ENCODE results near the gene NUDT6.
"Not testable (repeated sequence)": the region's sequence is repeated elsewhere in the genome, so short reads cannot be mapped to it uniquely, and the experiment has no call there.

NUDT6 gene

DNA sequence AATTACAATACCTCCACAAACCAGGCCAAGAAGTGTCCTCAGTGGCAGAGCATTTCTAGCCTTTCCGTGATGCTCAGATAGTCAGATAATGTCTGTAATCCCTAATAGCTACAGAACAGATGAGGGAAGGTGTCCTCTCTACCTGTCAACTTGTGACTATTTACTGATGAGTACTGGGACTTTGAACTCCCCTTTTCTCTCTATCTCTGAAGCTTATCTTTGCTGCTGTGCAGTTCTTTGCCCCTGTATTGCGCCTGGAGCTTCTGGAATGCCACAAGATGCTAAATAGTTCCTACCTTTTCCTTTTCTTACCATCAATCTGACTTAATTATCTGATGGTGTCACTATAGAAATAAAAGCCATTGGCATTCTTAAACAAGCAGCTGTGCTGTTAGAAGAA, 65.2 kb downstream of the NUDT6 start:
- no peak for TF ChIP-seq JUND (IDR thresholded peaks at IDR 0.05; ENCODE audit: low read depth)
- in situ Hi-C loops (cut with HindIII; ENCODE audit: low pct_unique_long_range_greater_than_20kb, low sequenced_read_pairs), result no loop called here

DNA sequence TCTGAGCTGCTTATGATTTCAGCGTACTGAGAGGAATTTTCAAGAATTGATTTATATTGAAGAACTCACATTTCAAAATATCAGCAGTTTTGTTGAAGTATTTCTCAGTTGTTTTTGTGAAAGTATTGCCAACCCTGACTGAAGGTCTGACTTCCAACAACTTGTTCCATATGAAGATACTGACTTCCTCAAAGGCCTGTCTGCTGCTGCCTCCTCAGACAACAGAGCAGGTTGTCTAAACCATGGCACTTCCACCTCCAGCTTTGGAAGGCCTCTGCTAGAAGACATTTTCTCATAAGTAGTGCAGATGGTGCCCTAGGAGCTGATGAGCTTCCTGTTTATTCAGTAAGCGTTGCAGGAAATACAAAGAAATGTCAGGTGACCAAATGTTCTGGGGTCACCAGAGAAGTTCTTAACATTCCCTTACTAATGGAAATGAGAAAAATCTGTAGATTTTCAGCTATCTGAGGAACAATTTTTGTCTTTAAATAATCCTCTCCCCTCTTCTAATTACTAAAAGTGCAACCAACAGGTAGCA, 67.0 kb downstream of the NUDT6 start:
- no peak for DNase-seq (ENCODE audit: low read depth in 1 of 2, low spot score in 1 of 2)
- no peak for TF ChIP-seq JUND (IDR thresholded peaks at IDR 0.05; ENCODE audit: low read depth)
- in situ Hi-C loops (cut with HindIII; ENCODE audit: low pct_unique_long_range_greater_than_20kb, low sequenced_read_pairs), result no loop called here

More for the DNA sequence above, 65.2 kb downstream of the NUDT6 start:
- DNase-seq (ENCODE audit: low read depth in 1 of 2, low spot score in 1 of 2), result no peak

DNA sequence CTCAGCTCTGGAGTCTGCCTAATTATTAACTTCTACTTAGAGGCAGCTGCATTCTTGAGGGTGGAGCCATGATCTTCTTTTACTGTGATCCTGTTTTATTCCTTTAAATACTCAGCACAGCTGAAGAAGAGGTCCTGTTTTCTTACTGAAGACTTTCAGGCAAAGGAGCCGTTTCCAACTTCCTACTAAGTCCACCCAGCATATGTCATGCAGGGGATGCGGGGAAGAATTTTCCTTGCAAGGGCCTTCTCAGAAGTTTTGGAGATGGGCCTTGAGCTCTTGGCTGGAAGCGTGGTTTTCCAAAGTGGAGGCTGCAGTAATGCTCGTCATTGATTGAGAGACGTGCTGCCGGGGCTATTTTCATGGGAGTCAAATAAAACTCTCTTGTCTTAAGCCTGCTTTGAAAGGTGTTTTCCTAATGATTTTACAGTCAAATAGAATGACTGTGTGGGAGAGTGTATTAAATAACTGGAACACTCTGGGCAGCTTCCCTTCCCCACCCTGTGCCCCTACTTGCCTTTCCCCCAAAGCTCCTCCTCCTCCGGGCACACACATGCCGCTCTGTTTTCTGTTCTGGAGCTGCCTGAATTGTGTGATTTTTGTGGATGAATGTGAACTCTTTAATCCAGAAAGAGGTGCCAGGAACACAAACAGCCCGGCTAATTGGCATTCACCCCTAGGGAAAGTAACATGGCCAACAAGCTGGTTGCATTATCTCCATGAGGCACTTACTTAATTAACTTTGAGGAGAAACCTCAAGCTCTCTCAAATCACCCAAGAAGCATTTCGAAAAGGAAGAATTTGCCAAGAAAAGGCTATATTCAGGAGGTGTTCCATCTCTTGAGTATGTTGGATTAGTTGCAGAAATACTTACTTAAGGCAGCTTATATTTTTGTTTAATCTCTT, 67.7 kb downstream of the NUDT6 start:
- no peak for DNase-seq (ENCODE audit: low read depth in 1 of 2, low spot score in 1 of 2)
- no peak for TF ChIP-seq JUND (IDR thresholded peaks at IDR 0.05; ENCODE audit: low read depth)
- in situ Hi-C loops (cut with HindIII; ENCODE audit: low pct_unique_long_range_greater_than_20kb, low sequenced_read_pairs), result no loop called here

DNA sequence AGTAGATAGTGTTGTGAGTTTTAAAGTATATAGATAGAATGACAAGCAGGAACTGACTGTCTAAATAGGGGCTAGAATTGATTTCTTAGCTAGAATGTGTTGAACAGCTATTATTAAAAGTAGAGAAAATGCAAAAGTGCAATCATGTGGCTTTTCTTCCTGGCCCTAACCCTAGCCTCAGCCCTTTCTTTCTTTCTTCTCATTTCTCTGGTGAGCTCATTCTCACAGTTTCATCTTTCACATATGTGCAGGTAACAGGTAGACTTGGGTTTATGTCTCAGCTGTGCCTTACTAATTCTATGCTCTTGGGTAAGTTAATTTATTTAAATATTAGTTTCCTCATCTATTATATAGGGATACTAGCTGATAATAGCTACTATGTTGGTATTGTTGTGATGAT, 70.8 kb downstream of the NUDT6 start:
- no peak for TF ChIP-seq JUND (IDR thresholded peaks at IDR 0.05; ENCODE audit: low read depth)

DNA sequence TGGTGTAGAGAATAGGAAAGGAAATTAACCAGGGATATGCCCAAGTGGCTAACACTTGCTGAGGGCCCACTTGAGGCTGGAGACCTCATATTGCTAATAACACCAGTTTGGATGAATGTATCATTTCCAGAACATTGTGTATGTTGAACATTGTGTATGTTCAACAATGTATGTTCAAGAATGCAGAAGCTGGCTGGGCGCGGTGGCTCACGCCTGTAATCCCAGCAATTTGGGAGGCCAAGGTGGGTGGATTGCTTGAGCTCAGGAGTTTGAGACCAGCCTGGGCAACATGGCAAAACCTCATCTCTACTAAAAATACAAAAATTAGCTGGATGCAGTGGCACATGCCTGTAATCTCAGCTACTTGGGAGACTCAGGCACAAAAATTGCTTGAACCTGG, 72.6 kb downstream of the NUDT6 start:
- DNase-seq (ENCODE audit: low read depth in 1 of 2, low spot score in 1 of 2); in situ Hi-C loops (cut with HindIII; ENCODE audit: low pct_unique_long_range_greater_than_20kb, low sequenced_read_pairs): not testable (repeated sequence)

More for the DNA sequence above, 70.8 kb downstream of the NUDT6 start:
- in situ Hi-C loops (cut with HindIII; ENCODE audit: low pct_unique_long_range_greater_than_20kb, low sequenced_read_pairs), result no loop called here
- DNase-seq (ENCODE audit: low read depth in 1 of 2, low spot score in 1 of 2), result no peak

DNA sequence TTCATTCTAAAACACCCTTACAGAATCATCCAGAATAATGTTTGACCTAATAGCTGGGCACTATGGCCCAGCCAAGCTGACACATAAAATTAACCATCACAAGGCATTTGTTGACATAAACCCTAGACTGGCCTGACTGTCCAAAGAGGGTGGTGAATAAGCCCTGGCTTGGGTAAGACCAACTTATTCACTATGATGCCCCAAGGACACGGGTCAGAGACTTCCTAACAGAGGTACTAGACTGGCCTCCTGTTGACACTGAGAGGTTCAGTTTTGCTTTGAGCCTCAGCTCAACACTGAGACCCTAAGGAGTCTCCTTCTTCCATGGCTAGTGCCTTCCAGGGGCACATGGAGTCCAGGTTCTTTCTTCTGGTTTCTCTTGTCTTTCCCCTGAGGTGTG, 74.5 kb downstream of the NUDT6 start:
- TF ChIP-seq JUND (IDR thresholded peaks at IDR 0.05; ENCODE audit: low read depth), result no peak
- in situ Hi-C loops (cut with HindIII; ENCODE audit: low pct_unique_long_range_greater_than_20kb, low sequenced_read_pairs), result no loop called here

DNA sequence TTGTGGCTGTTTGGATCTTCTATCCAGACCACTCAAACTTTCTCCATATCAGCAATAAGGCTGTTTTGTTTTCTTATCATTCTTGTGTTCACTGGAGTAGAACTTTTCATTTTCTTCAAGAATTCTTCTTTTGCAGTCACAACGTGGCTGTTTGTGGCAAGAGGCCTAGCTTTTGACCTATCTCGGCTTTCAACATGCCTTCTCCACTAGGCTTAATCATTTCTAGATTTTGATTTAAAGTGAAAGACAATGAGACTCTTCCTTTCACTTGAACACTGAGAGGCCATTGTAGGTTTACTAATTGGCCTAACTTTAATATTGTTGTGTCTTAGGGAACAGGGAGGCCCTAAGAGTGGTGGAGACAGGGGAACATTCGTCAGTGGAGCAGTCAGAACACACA, 76.6 kb downstream of the NUDT6 start:
- in situ Hi-C loops (cut with HindIII; ENCODE audit: low pct_unique_long_range_greater_than_20kb, low sequenced_read_pairs), result no loop called here
- no peak for DNase-seq (ENCODE audit: low read depth in 1 of 2, low spot score in 1 of 2)
- no peak for TF ChIP-seq JUND (IDR thresholded peaks at IDR 0.05; ENCODE audit: low read depth)

More for the DNA sequence above, 74.5 kb downstream of the NUDT6 start:
- no peak for DNase-seq (ENCODE audit: low read depth in 1 of 2, low spot score in 1 of 2)

DNA sequence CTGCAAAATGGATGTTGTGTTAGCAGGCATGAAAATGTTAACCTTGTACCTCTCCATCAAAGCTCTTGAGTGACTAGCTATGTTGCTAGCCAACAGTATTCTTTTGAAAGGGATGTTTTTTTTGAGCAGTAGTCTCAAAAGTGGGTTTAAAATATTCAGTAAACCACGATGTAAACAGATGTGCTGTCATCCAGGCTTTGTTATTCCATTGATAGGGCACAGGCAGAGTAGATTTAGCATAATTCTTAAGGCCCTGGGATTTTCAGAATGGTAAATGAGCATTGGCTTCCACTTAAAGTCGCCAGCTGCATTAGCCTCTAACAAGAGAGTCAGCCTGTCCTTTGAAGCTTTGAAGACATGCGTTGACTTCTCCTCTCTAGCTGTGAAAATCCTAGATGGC, 77.3 kb downstream of the NUDT6 start:
- no peak for DNase-seq (ENCODE audit: low read depth in 1 of 2, low spot score in 1 of 2)
- in situ Hi-C loops (cut with HindIII; ENCODE audit: low pct_unique_long_range_greater_than_20kb, low sequenced_read_pairs), result no loop called here

DNA sequence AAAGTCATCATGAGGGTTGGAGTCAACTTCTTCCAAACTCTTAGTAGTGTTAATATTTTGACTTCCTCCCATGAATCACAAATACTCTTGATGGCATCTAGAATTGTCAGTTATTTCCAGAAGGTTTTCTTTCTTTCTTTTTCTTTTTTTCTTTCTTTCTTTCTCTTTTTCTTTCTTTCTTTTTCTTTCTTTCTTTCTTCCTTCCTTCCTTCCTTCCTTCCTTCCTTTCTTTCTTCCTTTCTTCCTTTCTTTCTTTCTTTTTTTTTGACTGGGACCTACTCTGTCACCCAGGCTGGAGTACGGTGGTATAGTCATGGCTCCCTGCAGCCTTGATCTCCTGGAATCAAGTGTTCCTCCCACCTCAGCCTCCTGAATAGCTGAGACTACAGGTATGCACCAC, 78.0 kb downstream of the NUDT6 start:
- DNase-seq (ENCODE audit: low read depth in 1 of 2, low spot score in 1 of 2); in situ Hi-C loops (cut with HindIII; ENCODE audit: low pct_unique_long_range_greater_than_20kb, low sequenced_read_pairs): not testable (repeated sequence)

More for the DNA sequence above, 77.3 kb downstream of the NUDT6 start:
- no peak for TF ChIP-seq JUND (IDR thresholded peaks at IDR 0.05; ENCODE audit: low read depth)

DNA sequence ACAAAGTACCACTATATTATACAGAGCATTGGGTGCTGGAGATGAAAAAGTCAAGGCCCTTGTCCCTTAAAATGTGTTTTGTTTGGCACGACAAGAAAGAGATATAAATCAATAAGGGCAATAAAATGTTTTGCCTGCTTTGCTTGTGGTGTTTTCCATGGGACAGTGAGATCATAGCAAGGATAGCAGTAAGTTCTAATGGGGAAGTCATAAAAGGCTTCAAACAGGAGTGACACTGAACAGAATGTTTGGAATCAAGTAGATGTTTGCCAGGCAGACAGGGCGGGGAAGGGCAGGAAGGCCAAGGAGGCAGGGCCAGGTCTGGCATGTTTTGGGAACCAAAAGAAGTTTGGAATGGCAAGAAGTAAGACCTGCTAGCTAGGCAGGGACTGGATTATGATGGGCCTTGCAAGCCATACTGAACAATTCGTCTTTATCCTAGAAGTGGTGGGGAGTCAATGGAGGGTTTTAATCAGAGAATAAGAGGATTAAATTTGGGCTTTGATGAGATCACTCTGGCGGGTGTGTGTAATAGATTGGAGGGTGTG, 79.3 kb downstream of the NUDT6 start:
- in situ Hi-C loops (cut with HindIII; ENCODE audit: low pct_unique_long_range_greater_than_20kb, low sequenced_read_pairs), result no loop called here
- DNase-seq (ENCODE audit: low read depth in 1 of 2, low spot score in 1 of 2), result peak in 1 of 2 experiments; percentile 60
- TF ChIP-seq JUND (IDR thresholded peaks at IDR 0.05; ENCODE audit: low read depth), result no peak
